ENCODE results near the gene FARP2. TPM values are rescaled to one million over a fixed set of nuclear protein-coding genes. Genes with fewer than 3 reads are reported as not detected.

Gene FARP2
- total and polyA plus RNA-seq, 2 experiments from 2014 or later, result 16.0 to 22.6 TPM

GRCh38 chr2:241483305-241483704, 127.2 kb downstream of the FARP2 start (continued):
- TF ChIP-seq, protein P1, sequence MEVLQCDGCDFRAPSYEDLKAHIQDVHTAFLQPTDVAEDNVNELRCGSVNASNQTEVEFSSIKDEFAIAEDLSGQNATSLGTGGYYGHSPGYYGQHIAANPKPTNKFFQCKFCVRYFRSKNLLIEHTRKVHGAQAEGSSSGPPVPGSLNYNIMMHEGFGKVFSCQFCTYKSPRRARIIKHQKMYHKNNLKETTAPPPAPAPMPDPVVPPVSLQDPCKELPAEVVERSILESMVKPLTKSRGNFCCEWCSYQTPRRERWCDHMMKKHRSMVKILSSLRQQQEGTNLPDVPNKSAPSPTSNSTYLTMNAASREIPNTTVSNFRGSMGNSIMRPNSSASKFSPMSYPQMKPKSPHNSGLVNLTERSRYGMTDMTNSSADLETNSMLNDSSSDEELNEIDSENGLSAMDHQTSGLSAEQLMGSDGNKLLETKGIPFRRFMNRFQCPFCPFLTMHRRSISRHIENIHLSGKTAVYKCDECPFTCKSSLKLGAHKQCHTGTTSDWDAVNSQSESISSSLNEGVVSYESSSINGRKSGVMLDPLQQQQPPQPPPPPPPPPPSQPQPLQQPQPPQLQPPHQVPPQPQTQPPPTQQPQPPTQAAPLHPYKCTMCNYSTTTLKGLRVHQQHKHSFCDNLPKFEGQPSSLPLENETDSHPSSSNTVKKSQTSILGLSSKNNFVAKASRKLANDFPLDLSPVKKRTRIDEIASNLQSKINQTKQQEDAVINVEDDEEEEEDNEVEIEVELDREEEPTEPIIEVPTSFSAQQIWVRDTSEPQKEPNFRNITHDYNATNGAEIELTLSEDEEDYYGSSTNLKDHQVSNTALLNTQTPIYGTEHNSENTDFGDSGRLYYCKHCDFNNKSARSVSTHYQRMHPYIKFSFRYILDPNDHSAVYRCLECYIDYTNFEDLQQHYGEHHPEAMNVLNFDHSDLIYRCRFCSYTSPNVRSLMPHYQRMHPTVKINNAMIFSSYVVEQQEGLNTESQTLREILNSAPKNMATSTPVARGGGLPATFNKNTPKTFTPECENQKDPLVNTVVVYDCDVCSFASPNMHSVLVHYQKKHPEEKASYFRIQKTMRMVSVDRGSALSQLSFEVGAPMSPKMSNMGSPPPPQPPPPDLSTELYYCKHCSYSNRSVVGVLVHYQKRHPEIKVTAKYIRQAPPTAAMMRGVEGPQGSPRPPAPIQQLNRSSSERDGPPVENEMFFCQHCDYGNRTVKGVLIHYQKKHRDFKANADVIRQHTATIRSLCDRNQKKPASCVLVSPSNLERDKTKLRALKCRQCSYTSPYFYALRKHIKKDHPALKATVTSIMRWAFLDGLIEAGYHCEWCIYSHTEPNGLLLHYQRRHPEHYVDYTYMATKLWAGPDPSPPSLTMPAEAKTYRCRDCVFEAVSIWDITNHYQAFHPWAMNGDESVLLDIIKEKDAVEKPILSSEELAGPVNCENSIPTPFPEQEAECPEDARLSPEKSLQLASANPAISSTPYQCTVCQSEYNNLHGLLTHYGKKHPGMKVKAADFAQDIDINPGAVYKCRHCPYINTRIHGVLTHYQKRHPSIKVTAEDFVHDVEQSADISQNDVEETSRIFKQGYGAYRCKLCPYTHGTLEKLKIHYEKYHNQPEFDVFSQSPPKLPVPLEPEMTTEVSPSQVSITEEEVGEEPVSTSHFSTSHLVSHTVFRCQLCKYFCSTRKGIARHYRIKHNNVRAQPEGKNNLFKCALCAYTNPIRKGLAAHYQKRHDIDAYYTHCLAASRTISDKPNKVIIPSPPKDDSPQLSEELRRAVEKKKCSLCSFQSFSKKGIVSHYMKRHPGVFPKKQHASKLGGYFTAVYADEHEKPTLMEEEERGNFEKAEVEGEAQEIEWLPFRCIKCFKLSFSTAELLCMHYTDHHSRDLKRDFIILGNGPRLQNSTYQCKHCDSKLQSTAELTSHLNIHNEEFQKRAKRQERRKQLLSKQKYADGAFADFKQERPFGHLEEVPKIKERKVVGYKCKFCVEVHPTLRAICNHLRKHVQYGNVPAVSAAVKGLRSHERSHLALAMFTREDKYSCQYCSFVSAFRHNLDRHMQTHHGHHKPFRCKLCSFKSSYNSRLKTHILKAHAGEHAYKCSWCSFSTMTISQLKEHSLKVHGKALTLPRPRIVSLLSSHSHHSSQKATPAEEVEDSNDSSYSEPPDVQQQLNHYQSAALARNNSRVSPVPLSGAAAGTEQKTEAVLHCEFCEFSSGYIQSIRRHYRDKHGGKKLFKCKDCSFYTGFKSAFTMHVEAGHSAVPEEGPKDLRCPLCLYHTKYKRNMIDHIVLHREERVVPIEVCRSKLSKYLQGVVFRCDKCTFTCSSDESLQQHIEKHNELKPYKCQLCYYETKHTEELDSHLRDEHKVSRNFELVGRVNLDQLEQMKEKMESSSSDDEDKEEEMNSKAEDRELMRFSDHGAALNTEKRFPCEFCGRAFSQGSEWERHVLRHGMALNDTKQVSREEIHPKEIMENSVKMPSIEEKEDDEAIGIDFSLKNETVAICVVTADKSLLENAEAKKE (CRISPR knock-in tag; IDR thresholded peaks at IDR 0.05), result no peak
- TF ChIP-seq JUNB (IDR thresholded peaks at IDR 0.05; ENCODE audit: unreplicated experiment) (no peak), NANOG (IDR thresholded peaks at IDR 0.05; ENCODE audit: borderline replicate concordance) (no peak), POLR2AphosphoS5 (IDR thresholded peaks at IDR 0.05; ENCODE audit: low read depth) (no peak), CREB1 (CRISPR knock-in tag; IDR thresholded peaks at IDR 0.05; ENCODE audit: low read depth) (no peak), ZNF114 (CRISPR knock-in tag; IDR thresholded peaks at IDR 0.05) (no peak)

GRCh38 chr2:241485172-241485911, 129.3 kb downstream of the FARP2 start:
- Histone ChIP-seq H3F3A (replicated peaks; ENCODE audit: low read depth) (no peaks in the 10 kb centered on the region), H4K20me1 (replicated peaks; ENCODE audit: insufficient read depth) (no peaks in the 10 kb centered on the region), H3K79me2 (replicated peaks; ENCODE audit: insufficient read depth) (no peaks in the 10 kb centered on the region), H3K27me3 (ENCODE audit: insufficient read depth) (no peaks in the 10 kb centered on the region), H2AFZ (no peak overlapping the region), H3K9me2 (ENCODE audit: insufficient read depth) (no peaks in the 10 kb centered on the region), H3K27ac (ENCODE audit: low read depth) (no peak overlapping the region), H3K4me2 (no peak overlapping the region), H3K4me1 (ENCODE audit: insufficient read depth) (no peaks in the 10 kb centered on the region), H3K4me3 (no peak overlapping the region), H3K36me3 (ENCODE audit: insufficient read depth) (no peaks in the 10 kb centered on the region)
- no peak overlapping the region for H3K27ac Mint-ChIP-seq
- no peak for ATAC-seq
- no peaks in the 10 kb centered on the region; the same call in 2 of the 3 replicates for H3K9me3 Mint-ChIP-seq
- H3K4me3 Mint-ChIP-seq, result no peak overlapping the region
- no peak for DNase-seq (ENCODE audit: low spot score)
- H3K4me1 Mint-ChIP-seq, result no peaks in the 10 kb centered on the region; the same call in 2 of the 3 replicates
- H3K36me3 Mint-ChIP-seq (ENCODE audit: low read depth), result no peaks in the 10 kb centered on the region
- peaks cover 8% of the 10 kb centered on the region for H3K27me3 Mint-ChIP-seq (ENCODE audit: insufficient read depth, low read depth, poor library complexity)
- TF ChIP-seq ZNF331 (CRISPR knock-in tag; IDR thresholded peaks at IDR 0.05; ENCODE audit: low read depth), result no peak
- TF ChIP-seq JUNB (IDR thresholded peaks at IDR 0.05; ENCODE audit: unreplicated experiment), result no peak
- TF ChIP-seq, protein P2, sequence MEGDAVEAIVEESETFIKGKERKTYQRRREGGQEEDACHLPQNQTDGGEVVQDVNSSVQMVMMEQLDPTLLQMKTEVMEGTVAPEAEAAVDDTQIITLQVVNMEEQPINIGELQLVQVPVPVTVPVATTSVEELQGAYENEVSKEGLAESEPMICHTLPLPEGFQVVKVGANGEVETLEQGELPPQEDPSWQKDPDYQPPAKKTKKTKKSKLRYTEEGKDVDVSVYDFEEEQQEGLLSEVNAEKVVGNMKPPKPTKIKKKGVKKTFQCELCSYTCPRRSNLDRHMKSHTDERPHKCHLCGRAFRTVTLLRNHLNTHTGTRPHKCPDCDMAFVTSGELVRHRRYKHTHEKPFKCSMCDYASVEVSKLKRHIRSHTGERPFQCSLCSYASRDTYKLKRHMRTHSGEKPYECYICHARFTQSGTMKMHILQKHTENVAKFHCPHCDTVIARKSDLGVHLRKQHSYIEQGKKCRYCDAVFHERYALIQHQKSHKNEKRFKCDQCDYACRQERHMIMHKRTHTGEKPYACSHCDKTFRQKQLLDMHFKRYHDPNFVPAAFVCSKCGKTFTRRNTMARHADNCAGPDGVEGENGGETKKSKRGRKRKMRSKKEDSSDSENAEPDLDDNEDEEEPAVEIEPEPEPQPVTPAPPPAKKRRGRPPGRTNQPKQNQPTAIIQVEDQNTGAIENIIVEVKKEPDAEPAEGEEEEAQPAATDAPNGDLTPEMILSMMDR (conservative IDR thresholded peaks at IDR 0.05; ENCODE audit: low read depth in 2 of 2), result no peak
- no peak for TF ChIP-seq POLR2AphosphoS5 (IDR thresholded peaks at IDR 0.05; ENCODE audit: low read depth)
- TF ChIP-seq REST (IDR thresholded peaks at IDR 0.05; ENCODE audit: unreplicated experiment), result no peak
- TF ChIP-seq EZH2 (IDR thresholded peaks at IDR 0.05; ENCODE audit: low read depth, unreplicated experiment), result no peak
- TF ChIP-seq CREB1 (CRISPR knock-in tag; IDR thresholded peaks at IDR 0.05; ENCODE audit: low read depth), result no peak
- no peak for TF ChIP-seq ZNF114 (CRISPR knock-in tag; IDR thresholded peaks at IDR 0.05)
- TF ChIP-seq ETS1 (IDR thresholded peaks at IDR 0.05), result no peak
- no peak for TF ChIP-seq NANOG (IDR thresholded peaks at IDR 0.05; ENCODE audit: borderline replicate concordance)

All from GM23338 (cell line).